KMS-11 (cell line): ENCODE measurements around the gene SOX21.

Experiments used
- H2AFZ ChIP-seq: fragments of 200-600 bp; sonication (generic); 2 replicates; pipeline ENCODE4 v1.6.1; 2016; ENCODE audit warnings: antibody characterized with exemption, mixed run types, low read depth
- H3K27ac ChIP-seq: fragments of 200-600 bp; sonication (generic); 2 replicates; pipeline ENCODE4 v1.6.1; 2016; ENCODE audit warnings: mild to moderate bottlenecking, mixed run types
- H3K27me3 ChIP-seq: fragments of 200-600 bp; sonication (generic); 2 replicates; pipeline ENCODE4 v1.6.1; 2017; ENCODE audit warnings: mild to moderate bottlenecking, low read depth, mixed run types, moderate library complexity; ENCODE audit not compliant: insufficient read depth
- H3K36me3 ChIP-seq: fragments of 200-600 bp; sonication (generic); 2 replicates; pipeline ENCODE4 v1.6.1; 2017; ENCODE audit warnings: mild to moderate bottlenecking, mixed run types; ENCODE audit not compliant: insufficient read depth
- H3K4me1 ChIP-seq: fragments of 200-600 bp; sonication (generic); 2 replicates; pipeline ENCODE4 v1.6.1; 2016; ENCODE audit warnings: mild to moderate bottlenecking, low read depth, mixed run types; ENCODE audit not compliant: poor library complexity, severe bottlenecking
- H3K4me2 ChIP-seq: fragments of 200-600 bp; sonication (generic); 2 replicates; pipeline ENCODE4 v1.7.0; 2016; ENCODE audit warnings: mild to moderate bottlenecking, mixed run types
- H3K4me3 ChIP-seq: fragments of 200-600 bp; sonication (generic); IDR thresholded peaks from 2 replicates; pipeline ENCODE4 v1.6.1; 2017; ENCODE audit warnings: low read depth, low read length, mixed read lengths; ENCODE audit not compliant: insufficient read depth
- H3K79me2 ChIP-seq: fragments of 200-600 bp; sonication (generic); 2 replicates; pipeline ENCODE4 v1.6.1; 2016; ENCODE audit warnings: low read depth, mixed run types; ENCODE audit not compliant: insufficient read depth
- H3K9ac ChIP-seq: fragments of 200-600 bp; sonication (generic); 2 replicates; pipeline ENCODE4 v1.6.1; 2016; ENCODE audit warnings: mild to moderate bottlenecking, mixed run types
- H4K20me1 ChIP-seq: fragments of 200-600 bp; sonication (generic); 2 replicates; pipeline ENCODE4 v1.6.1; 2016; ENCODE audit warnings: mild to moderate bottlenecking, mixed run types; ENCODE audit not compliant: insufficient read depth
- CTCF ChIP-seq: fragments of 200-600 bp; sonication (generic); conservative IDR thresholded peaks from 2 replicates; pipeline ENCODE4 v1.6.1; 2017; ENCODE audit warnings: low read depth, mild to moderate bottlenecking, antibody characterized with exemption, low read length, moderate library complexity, mixed read lengths

The SOX21 gene

GRCh38 chr13:94703721-94704314 is 8.5 kb downstream of the SOX21 start:
- Histone ChIP-seq H3K36me3 (no peaks in the 10 kb centered on the region), H3K4me1 (no peaks in the 10 kb centered on the region), H3K9ac (no peak overlapping the region), H4K20me1 (no peaks in the 10 kb centered on the region), H2AFZ (no peak overlapping the region), H3K79me2 (no peaks in the 10 kb centered on the region), H3K27me3 (no peaks in the 10 kb centered on the region), H3K27ac (no peak overlapping the region), H3K4me3 (no peak overlapping the region), H3K4me2 (no peak overlapping the region)
- no peak for TF ChIP-seq CTCF

- no peaks in the 10 kb centered on the region for H4K20me1 ChIP-seq
- H3K4me3 ChIP-seq, result no peak overlapping the region
- H3K27me3 ChIP-seq, result no peaks in the 10 kb centered on the region
- H3K36me3 ChIP-seq, result no peaks in the 10 kb centered on the region
- H3K79me2 ChIP-seq, result no peaks in the 10 kb centered on the region
- no peak overlapping the region for H3K4me2 ChIP-seq
- no peak overlapping the region for H3K27ac ChIP-seq
- no peak for TF ChIP-seq CTCF
- no peak overlapping the region for H3K9ac ChIP-seq
- H3K4me1 ChIP-seq, result no peaks in the 10 kb centered on the region
- H2AFZ ChIP-seq, result no peak overlapping the region
These were observed 9.1 kb downstream of the SOX21 start for GRCh38 chr13:94703271-94703670.

- H3K27ac ChIP-seq, result no peak overlapping the region
- H3K4me2 ChIP-seq, result no peak overlapping the region
- H3K9ac ChIP-seq, result no peak overlapping the region
- H4K20me1 ChIP-seq, result no peaks in the 10 kb centered on the region
- no peak for TF ChIP-seq CTCF
- H3K36me3 ChIP-seq, result no peaks in the 10 kb centered on the region
- no peaks in the 10 kb centered on the region for H3K79me2 ChIP-seq
- no peak overlapping the region for H3K4me3 ChIP-seq
- H2AFZ ChIP-seq, result no peak overlapping the region
- no peaks in the 10 kb centered on the region for H3K4me1 ChIP-seq
- H3K27me3 ChIP-seq, result no peaks in the 10 kb centered on the region
These were observed 9.9 kb downstream of the SOX21 start for GRCh38 chr13:94702181-94703041.

- Histone ChIP-seq H2AFZ (no peak overlapping the region), H3K4me2 (no peak overlapping the region), H3K79me2 (no peaks in the 10 kb centered on the region), H3K4me1 (no peaks in the 10 kb centered on the region), H3K36me3 (no peaks in the 10 kb centered on the region), H3K4me3 (no peak overlapping the region), H3K27me3 (no peaks in the 10 kb centered on the region), H3K9ac (no peak overlapping the region), H4K20me1 (no peaks in the 10 kb centered on the region), H3K27ac (no peak overlapping the region)
- TF ChIP-seq CTCF, result no peak
These were observed 10.8 kb downstream of the SOX21 start for GRCh38 chr13:94701313-94702180.
